ENCODE data around the gene CHAD. TPM values are rescaled to one million over a fixed set of nuclear protein-coding genes. Genes with fewer than 3 reads are reported as not detected.

CHAD gene
- total and polyA plus RNA-seq, 8 donors, result 1.7 to 26.2 (median 6.4) TPM

GRCh38 chr17:50424246-50424995 lies 44.3 kb downstream of the CHAD start:
- H3K36me3 ChIP-seq, result no peaks in the 10 kb centered on the region
- no peaks in the 10 kb centered on the region for H3K27me3 ChIP-seq
- intact Hi-C loops (cut with DNase I), result no loop called here
- ATAC-seq (no peak), DNase-seq (no peak), FAIRE-seq (no peak)
- peaks cover 12 to 43% (median 36%) of the 10 kb centered on the region in 3 donors for H3K4me1 ChIP-seq
- no peak overlapping the region for H3K4me3 ChIP-seq
- TF ChIP-seq CTCF (IDR thresholded peaks at IDR 0.05), result no peak
- peak overlapping the region in 3 of 4 donors; percentile 5 to 75 (median 37) for H3K27ac ChIP-seq
- 78 to 83% methylated on average over 9 of the region's 9 CpGs for WGBS, 2 donors
- no peaks in the 10 kb centered on the region for H3K9me3 ChIP-seq

- no peaks in the 10 kb centered on the region for H3K27me3 ChIP-seq
- no peak for TF ChIP-seq CTCF (IDR thresholded peaks at IDR 0.05)
- H3K4me1 ChIP-seq, result peaks cover 12 to 43% (median 36%) of the 10 kb centered on the region in 3 donors
- 51 to 52% methylated on average over 6 of the region's 6 CpGs for WGBS, 2 donors
- H3K27ac ChIP-seq, result peak overlapping the region in 3 of 4 donors; percentile 5 to 75 (median 37)
- intact Hi-C loops (cut with DNase I), result no loop called here
- ATAC-seq (peak in 3 of 4 donors; percentile 8 to 35 (median 25)), FAIRE-seq (no peak), DNase-seq (peak in 2 of 6 donors; percentile 36 to 45)
- H3K36me3 ChIP-seq, result no peaks in the 10 kb centered on the region
- no peaks in the 10 kb centered on the region for H3K9me3 ChIP-seq
- H3K4me3 ChIP-seq, result no peak overlapping the region
Measured at GRCh38 chr17:50423553-50424159, 45.0 kb downstream of the CHAD start.

GRCh38 chr17:50422738-50423137 lies 45.9 kb downstream of the CHAD start:
- no peak for FAIRE-seq

GRCh38 chr17:50421308-50422051 lies 47.2 kb downstream of the CHAD start:
- Histone ChIP-seq H3K27ac (peak overlapping the region in 3 of 4 donors; percentile 42 to 77 (median 76)), H3K4me3 (peak overlapping the region in 1 of 4 donors; percentile 19), H3K9me3 (no peaks in the 10 kb centered on the region), H3K27me3 (no peaks in the 10 kb centered on the region), H3K4me1 (peaks cover 7 to 35% (median 31%) of the 10 kb centered on the region in 3 donors), H3K36me3 (no peaks in the 10 kb centered on the region)
- ATAC-seq, result peak in 3 of 4 donors; percentile 3 to 32 (median 19)
- DNase-seq, result no peak
- no peak for TF ChIP-seq CTCF (IDR thresholded peaks at IDR 0.05)
- WGBS, 2 donors, result 34 to 45% methylated on average over 3 of the region's 3 CpGs
- FAIRE-seq, result no peak
- intact Hi-C loops (cut with DNase I), result no loop called here

More at GRCh38 chr17:50422738-50423137, 45.9 kb downstream of the CHAD start:
- Histone ChIP-seq H3K27me3 (no peaks in the 10 kb centered on the region), H3K36me3 (no peaks in the 10 kb centered on the region), H3K4me3 (no peak overlapping the region), H3K27ac (no peak overlapping the region), H3K9me3 (no peaks in the 10 kb centered on the region), H3K4me1 (peaks cover 12 to 43% (median 35%) of the 10 kb centered on the region in 3 donors)
- intact Hi-C loops (cut with DNase I), result no loop called here
- DNase-seq (no peak), ATAC-seq (no peak)
- TF ChIP-seq CTCF (IDR thresholded peaks at IDR 0.05), result no peak
- 76 to 80% methylated on average over 2 of the region's 2 CpGs for WGBS, 2 donors
